AG09319 (cell line): ENCODE results near the gene RIPOR3.
"Not testable (repeated sequence)": the region's sequence is repeated elsewhere in the genome, so short reads cannot be mapped to it uniquely, and the experiment has no call there.

Source experiments
- DNase-seq: peaks from one replicate; pipeline ENCODE4 v3.0.0-alpha.2; 2010; ENCODE audit warnings: low read depth; ENCODE audit errors: extremely low read depth
- CTCF ChIP-seq: IDR thresholded peaks from 2 replicates; pipeline ENCODE4 v1.5.1; 2011; ENCODE audit warnings: low read depth, mild to moderate bottlenecking, inconsistent platforms, low read length, moderate library complexity

RIPOR3 gene

GRCh38 chr20:50709636-50709973 is 18.3 kb upstream of the RIPOR3 start:
- no peak for DNase-seq
- no peak for TF ChIP-seq CTCF

GRCh38 chr20:50708845-50709635 is 17.7 kb upstream of the RIPOR3 start:
- no peak for TF ChIP-seq CTCF

GRCh38 chr20:50704971-50705370 is 13.6 kb upstream of the RIPOR3 start:
- DNase-seq, result no peak
- no peak for TF ChIP-seq CTCF

More at GRCh38 chr20:50708845-50709635, 17.7 kb upstream of the RIPOR3 start:
- no peak for DNase-seq

- TF ChIP-seq CTCF, result no peak
- no peak for DNase-seq
Measured at GRCh38 chr20:50704514-50704913, 13.2 kb upstream of the RIPOR3 start.

- not testable (repeated sequence) for DNase-seq
Measured at GRCh38 chr20:50703651-50704438, 12.5 kb upstream of the RIPOR3 start.

GRCh38 chr20:50701041-50701963 is 10.0 kb upstream of the RIPOR3 start:
- no peak for DNase-seq
- TF ChIP-seq CTCF, result no peak

GRCh38 chr20:50699688-50700087 is 8.3 kb upstream of the RIPOR3 start:
- DNase-seq, result no peak
- TF ChIP-seq CTCF, result no peak

- not testable (repeated sequence) for DNase-seq
Measured at GRCh38 chr20:50698255-50698654, 6.9 kb upstream of the RIPOR3 start.
